ENCODE measurements around the gene TARP.

DNA sequence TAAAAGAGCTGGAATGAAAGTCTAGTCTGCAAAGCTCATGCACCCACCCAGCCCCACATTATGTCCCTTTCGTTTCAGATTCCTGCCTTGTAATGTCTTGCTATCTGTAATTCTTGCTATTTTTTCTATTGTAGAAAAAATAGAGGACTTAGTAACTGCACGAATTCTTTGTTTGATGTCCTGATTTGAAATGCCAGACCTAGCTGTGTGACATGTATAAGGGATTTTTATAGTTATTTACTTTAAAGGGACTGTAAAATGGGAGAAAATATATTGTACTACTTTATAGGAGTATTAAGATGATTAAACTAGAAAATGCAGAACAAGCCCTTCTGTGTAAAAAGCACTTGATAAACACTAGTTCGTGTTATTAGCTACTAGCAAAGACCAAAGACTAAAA lies 32.4 kb downstream of the TARP start:
- TF ChIP-seq, protein P1, sequence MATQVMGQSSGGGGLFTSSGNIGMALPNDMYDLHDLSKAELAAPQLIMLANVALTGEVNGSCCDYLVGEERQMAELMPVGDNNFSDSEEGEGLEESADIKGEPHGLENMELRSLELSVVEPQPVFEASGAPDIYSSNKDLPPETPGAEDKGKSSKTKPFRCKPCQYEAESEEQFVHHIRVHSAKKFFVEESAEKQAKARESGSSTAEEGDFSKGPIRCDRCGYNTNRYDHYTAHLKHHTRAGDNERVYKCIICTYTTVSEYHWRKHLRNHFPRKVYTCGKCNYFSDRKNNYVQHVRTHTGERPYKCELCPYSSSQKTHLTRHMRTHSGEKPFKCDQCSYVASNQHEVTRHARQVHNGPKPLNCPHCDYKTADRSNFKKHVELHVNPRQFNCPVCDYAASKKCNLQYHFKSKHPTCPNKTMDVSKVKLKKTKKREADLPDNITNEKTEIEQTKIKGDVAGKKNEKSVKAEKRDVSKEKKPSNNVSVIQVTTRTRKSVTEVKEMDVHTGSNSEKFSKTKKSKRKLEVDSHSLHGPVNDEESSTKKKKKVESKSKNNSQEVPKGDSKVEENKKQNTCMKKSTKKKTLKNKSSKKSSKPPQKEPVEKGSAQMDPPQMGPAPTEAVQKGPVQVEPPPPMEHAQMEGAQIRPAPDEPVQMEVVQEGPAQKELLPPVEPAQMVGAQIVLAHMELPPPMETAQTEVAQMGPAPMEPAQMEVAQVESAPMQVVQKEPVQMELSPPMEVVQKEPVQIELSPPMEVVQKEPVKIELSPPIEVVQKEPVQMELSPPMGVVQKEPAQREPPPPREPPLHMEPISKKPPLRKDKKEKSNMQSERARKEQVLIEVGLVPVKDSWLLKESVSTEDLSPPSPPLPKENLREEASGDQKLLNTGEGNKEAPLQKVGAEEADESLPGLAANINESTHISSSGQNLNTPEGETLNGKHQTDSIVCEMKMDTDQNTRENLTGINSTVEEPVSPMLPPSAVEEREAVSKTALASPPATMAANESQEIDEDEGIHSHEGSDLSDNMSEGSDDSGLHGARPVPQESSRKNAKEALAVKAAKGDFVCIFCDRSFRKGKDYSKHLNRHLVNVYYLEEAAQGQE (IDR thresholded peaks at IDR 0.05; ENCODE audit: low read depth, low read length): no peak
- TF ChIP-seq CTCF (IDR thresholded peaks at IDR 0.05) (no peak), TAF1 (IDR thresholded peaks at IDR 0.05; ENCODE audit: borderline replicate concordance, low read depth, low read length) (no peak), POLR2AphosphoS5 (IDR thresholded peaks at IDR 0.05; ENCODE audit: low read depth, low read length) (no peak)
